Panc1 (cell line): ENCODE measurements around the gene C2CD3. TPM values are rescaled to one million over a fixed set of nuclear protein-coding genes. Genes with fewer than 3 reads are reported as not detected.

ENCODE experiments used
- ATAC-seq: fragments of 200-7000 bp; cut with Tn5 transposase; 2 replicates; pipeline ENCODE4 v1.9.1; 2020; ENCODE audit warnings: mild to moderate bottlenecking, moderate library complexity
- BruUV-seq: library from RNA; stranded (reverse); fragments of 400-500 nt; replicated peaks from 2 replicates; lab custom pipeline; 2021; lab: Mats Ljungman, UMichigan
- CTCF ChIA-PET: fragments of 300-600 bp; sonication (Branson Sonifier 250); formaldehyde crosslinking; loops from one replicate; lab custom pipeline; 2022; ENCODE audit warnings: antibody characterized with exemption; lab: Charles Lee
- POLR2A ChIA-PET: fragments of 300-600 bp; sonication (Branson Sonifier 250); formaldehyde crosslinking; loops from one replicate; lab custom pipeline; 2022; ENCODE audit warnings: antibody characterized with exemption; lab: Charles Lee
- DNase-seq: peaks from one replicate; pipeline ENCODE4 v3.0.0-alpha.2; 2010; ENCODE audit warnings: low read depth, low spot score
- H3K27ac ChIP-seq: 2 replicates; pipeline ENCODE4 v1.5.1; 2011; ENCODE audit warnings: mild to moderate bottlenecking, low read length, inconsistent platforms
- H3K27me3 ChIP-seq: fragments of 200-500 bp; sonication (Bioruptor generic); 2 replicates; pipeline ENCODE4 v1.6.0; 2014; ENCODE audit warnings: low read length, inconsistent platforms; ENCODE audit not compliant: control insufficient read depth, insufficient read depth
- H3K36me3 ChIP-seq: fragments of 200-500 bp; sonication (Bioruptor generic); 2 replicates; pipeline ENCODE4 v1.5.1; 2014; ENCODE audit warnings: inconsistent platforms, mild to moderate bottlenecking, low read length, moderate library complexity; ENCODE audit not compliant: control insufficient read depth, insufficient read depth
- H3K4me1 ChIP-seq: 2 replicates; pipeline ENCODE4 v1.5.1; 2011; ENCODE audit warnings: inconsistent platforms, mild to moderate bottlenecking, low read length, moderate library complexity; ENCODE audit not compliant: control insufficient read depth, insufficient read depth
- H3K4me3 ChIP-seq, 2 experiments: 2 replicates each; pipeline ENCODE4 v1.5.1; 2011 to 2012; ENCODE audit warnings: low read depth in 2 of 2, low read length in 2 of 2, mild to moderate bottlenecking in 2 of 2, inconsistent platforms in 1 of 2, moderate library complexity in 1 of 2
- H3K9me3 ChIP-seq: fragments of 200-500 bp; sonication (Bioruptor generic); 2 replicates; pipeline ENCODE4 v1.5.1; 2014; ENCODE audit warnings: low read depth, mild to moderate bottlenecking, inconsistent platforms, low read length, moderate library complexity; ENCODE audit not compliant: control insufficient read depth, insufficient read depth
- POLR2AphosphoS5 ChIP-seq: IDR thresholded peaks from 2 replicates; pipeline ENCODE4 v1.6.1; 2012; ENCODE audit warnings: mild to moderate bottlenecking, low read depth, low read length, moderate library complexity
- SIN3A ChIP-seq: IDR thresholded peaks from 2 replicates; pipeline ENCODE4 v1.6.1; 2012; ENCODE audit warnings: low read depth, mild to moderate bottlenecking, low read length, moderate library complexity, borderline replicate concordance; ENCODE audit not compliant: insufficient read depth
- TCF7L2 ChIP-seq: IDR thresholded peaks from 2 replicates; pipeline ENCODE4 v1.6.1; 2011; ENCODE audit warnings: mild to moderate bottlenecking, low read depth, low read length, inconsistent platforms
- in situ Hi-C: cut with HindIII; loops from 2 replicates; pipeline ENCODE4 v1.10.0; 2016; ENCODE audit warnings: low sequenced_read_pairs, low pct_unique_long_range_greater_than_20kb
- intact Hi-C: fragments of 100-400 bp; cut with micrococcal nuclease; formaldehyde crosslinking; loops from one replicate; pipeline ENCODE4 v1.10.0; 2022; ENCODE audit not compliant: unreplicated experiment
- total RNA-seq: library from RNA; stranded (reverse); gene quantifications from one replicate; pipeline ENCODE4 v1.2.1, GENCODE V29; 2021; ENCODE audit not compliant: unreplicated experiment
- TF ChIP-seq, protein P1 (sequence below), 2 experiments: IDR thresholded peaks; 2 replicates each; pipeline ENCODE4 v1.6.1; 2011 to 2012; ENCODE audit warnings: low read depth in 2 of 2, control low read depth in 1 of 2, low read length in 1 of 2, mild to moderate bottlenecking in 1 of 2, moderate library complexity in 1 of 2; ENCODE audit not compliant: insufficient read depth in 1 of 2
- TF ChIP-seq, protein P2 (sequence below): fragments of 450-650 bp; IDR thresholded peaks from 2 replicates; pipeline ENCODE4 v1.5.1; 2017; ENCODE audit warnings: mild to moderate bottlenecking

C2CD3 gene
- total RNA-seq, 1 experiment from 2014 or later, result 51.8 TPM

DNA sequence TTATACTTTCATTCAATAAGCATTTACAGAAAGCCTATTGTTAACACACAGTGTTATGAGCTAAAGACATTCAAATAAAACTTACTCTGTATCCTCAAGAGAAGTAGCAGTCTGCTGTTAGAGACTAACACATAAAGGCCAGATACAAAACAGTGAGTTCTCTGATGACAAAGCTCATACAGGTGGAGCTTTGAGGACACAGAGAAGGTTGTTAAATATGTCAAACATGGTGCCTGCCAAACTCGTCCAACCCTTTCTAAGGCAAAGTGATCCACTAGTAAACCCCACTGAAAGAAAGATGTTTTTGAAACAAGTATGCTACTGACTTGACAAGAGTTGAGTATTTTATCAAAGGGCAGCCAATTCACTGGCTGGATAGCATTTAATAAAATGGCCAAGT is 70.1 kb downstream of the C2CD3 start:
- no peaks in the 10 kb centered on the region for H3K27me3 ChIP-seq
- intact Hi-C loops, result no loop called here
- DNase-seq (no peak), ATAC-seq (no peak)
- no peak overlapping the region for H3K27ac ChIP-seq
- H3K4me3 ChIP-seq, result no peak overlapping the region
- peaks cover 28% of the 10 kb centered on the region for H3K36me3 ChIP-seq
- TF ChIP-seq, protein P1, sequence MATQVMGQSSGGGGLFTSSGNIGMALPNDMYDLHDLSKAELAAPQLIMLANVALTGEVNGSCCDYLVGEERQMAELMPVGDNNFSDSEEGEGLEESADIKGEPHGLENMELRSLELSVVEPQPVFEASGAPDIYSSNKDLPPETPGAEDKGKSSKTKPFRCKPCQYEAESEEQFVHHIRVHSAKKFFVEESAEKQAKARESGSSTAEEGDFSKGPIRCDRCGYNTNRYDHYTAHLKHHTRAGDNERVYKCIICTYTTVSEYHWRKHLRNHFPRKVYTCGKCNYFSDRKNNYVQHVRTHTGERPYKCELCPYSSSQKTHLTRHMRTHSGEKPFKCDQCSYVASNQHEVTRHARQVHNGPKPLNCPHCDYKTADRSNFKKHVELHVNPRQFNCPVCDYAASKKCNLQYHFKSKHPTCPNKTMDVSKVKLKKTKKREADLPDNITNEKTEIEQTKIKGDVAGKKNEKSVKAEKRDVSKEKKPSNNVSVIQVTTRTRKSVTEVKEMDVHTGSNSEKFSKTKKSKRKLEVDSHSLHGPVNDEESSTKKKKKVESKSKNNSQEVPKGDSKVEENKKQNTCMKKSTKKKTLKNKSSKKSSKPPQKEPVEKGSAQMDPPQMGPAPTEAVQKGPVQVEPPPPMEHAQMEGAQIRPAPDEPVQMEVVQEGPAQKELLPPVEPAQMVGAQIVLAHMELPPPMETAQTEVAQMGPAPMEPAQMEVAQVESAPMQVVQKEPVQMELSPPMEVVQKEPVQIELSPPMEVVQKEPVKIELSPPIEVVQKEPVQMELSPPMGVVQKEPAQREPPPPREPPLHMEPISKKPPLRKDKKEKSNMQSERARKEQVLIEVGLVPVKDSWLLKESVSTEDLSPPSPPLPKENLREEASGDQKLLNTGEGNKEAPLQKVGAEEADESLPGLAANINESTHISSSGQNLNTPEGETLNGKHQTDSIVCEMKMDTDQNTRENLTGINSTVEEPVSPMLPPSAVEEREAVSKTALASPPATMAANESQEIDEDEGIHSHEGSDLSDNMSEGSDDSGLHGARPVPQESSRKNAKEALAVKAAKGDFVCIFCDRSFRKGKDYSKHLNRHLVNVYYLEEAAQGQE (IDR thresholded peaks at IDR 0.05; ENCODE audit: insufficient read depth in 1 of 2, low read depth in 2 of 2, low read length in 1 of 2), result no peak
- TF ChIP-seq TCF7L2, result no peak
- no peak for TF ChIP-seq SIN3A
- no peak for TF ChIP-seq POLR2AphosphoS5
- TF ChIP-seq, protein P2, sequence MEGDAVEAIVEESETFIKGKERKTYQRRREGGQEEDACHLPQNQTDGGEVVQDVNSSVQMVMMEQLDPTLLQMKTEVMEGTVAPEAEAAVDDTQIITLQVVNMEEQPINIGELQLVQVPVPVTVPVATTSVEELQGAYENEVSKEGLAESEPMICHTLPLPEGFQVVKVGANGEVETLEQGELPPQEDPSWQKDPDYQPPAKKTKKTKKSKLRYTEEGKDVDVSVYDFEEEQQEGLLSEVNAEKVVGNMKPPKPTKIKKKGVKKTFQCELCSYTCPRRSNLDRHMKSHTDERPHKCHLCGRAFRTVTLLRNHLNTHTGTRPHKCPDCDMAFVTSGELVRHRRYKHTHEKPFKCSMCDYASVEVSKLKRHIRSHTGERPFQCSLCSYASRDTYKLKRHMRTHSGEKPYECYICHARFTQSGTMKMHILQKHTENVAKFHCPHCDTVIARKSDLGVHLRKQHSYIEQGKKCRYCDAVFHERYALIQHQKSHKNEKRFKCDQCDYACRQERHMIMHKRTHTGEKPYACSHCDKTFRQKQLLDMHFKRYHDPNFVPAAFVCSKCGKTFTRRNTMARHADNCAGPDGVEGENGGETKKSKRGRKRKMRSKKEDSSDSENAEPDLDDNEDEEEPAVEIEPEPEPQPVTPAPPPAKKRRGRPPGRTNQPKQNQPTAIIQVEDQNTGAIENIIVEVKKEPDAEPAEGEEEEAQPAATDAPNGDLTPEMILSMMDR, result no peak
- no peaks in the 10 kb centered on the region for H3K9me3 ChIP-seq
- BruUV-seq, result no TSS peak
- ChIA-PET CTCF (no interaction called here), POLR2A (no interaction called here)
- H3K4me1 ChIP-seq, result no peaks in the 10 kb centered on the region
- in situ Hi-C loops, result no loop called here

DNA sequence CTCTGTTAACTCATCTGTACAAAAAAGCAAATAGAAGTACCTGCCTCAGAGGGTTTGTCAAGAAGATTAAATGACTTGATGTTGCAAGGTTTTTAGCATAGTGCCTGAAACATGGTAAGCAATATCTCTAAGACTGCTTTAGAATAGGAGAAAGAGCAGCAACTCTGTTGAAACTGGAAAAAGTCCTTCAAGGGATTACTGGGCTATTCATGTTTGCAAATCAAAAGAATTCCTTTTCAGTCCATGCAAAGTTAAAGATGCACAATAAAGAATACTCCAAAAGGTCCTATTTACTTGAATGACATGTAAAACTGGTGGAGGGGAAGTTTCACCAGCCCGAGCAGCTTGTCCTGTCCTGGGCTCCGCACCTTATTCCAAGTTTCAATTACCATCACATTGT is 70.6 kb downstream of the C2CD3 start:
- Histone ChIP-seq H3K27me3 (no peaks in the 10 kb centered on the region), H3K4me3 (no peak overlapping the region), H3K4me1 (no peaks in the 10 kb centered on the region), H3K36me3 (peaks cover 28% of the 10 kb centered on the region), H3K9me3 (no peaks in the 10 kb centered on the region), H3K27ac (no peak overlapping the region)
- no peak for DNase-seq
- intact Hi-C loops, result no loop called here
- in situ Hi-C loops, result no loop called here
- ATAC-seq, result no peak
- BruUV-seq, result no TSS peak
- TF ChIP-seq, protein P2, result no peak
- no peak for TF ChIP-seq POLR2AphosphoS5
- TF ChIP-seq, protein P1 (IDR thresholded peaks at IDR 0.05; ENCODE audit: insufficient read depth in 1 of 2, low read depth in 2 of 2, low read length in 1 of 2), result no peak
- TF ChIP-seq TCF7L2, result no peak
- TF ChIP-seq SIN3A, result no peak
- ChIA-PET POLR2A (no interaction called here), CTCF (no interaction called here)
